Measurements from ENCODE around the gene PBLD. TPM values are rescaled to one million over a fixed set of nuclear protein-coding genes. Genes with fewer than 3 reads are reported as not detected.
"Not testable (repeated sequence)": the region's sequence is repeated elsewhere in the genome, so short reads cannot be mapped to it uniquely, and the experiment has no call there.

Gene PBLD
- total RNA-seq, 1 donor from 2014 or later = 3.4 TPM

GRCh38 chr10:68251151-68251550, 81.6 kb downstream of the PBLD start:
- no peak for DNase-seq
- intact Hi-C loops (cut with DNase I) = no loop called here
- no peak for ATAC-seq (ENCODE audit: poor library complexity)

- intact Hi-C loops (cut with DNase I) = no loop called here
- ATAC-seq (ENCODE audit: poor library complexity) (no peak), DNase-seq (no peak)
Measured at GRCh38 chr10:68249297-68249696, 83.4 kb downstream of the PBLD start.

GRCh38 chr10:68247931-68248330, 84.8 kb downstream of the PBLD start:
- ATAC-seq (ENCODE audit: poor library complexity) (no peak), DNase-seq (no peak)
- intact Hi-C loops (cut with DNase I) = no loop called here

- DNase-seq; ATAC-seq (ENCODE audit: poor library complexity); intact Hi-C loops (cut with DNase I): not testable (repeated sequence)
Measured at GRCh38 chr10:68246397-68246796, 86.3 kb downstream of the PBLD start.

GRCh38 chr10:68242051-68242450, 90.7 kb downstream of the PBLD start:
- DNase-seq (no peak), ATAC-seq (ENCODE audit: poor library complexity) (no peak)
- intact Hi-C loops (cut with DNase I) = no loop called here

GRCh38 chr10:68239596-68240150, 93.1 kb downstream of the PBLD start:
- intact Hi-C loops (cut with DNase I) = no loop called here
- ATAC-seq (ENCODE audit: poor library complexity) = no peak

GRCh38 chr10:68239069-68239468, 93.7 kb downstream of the PBLD start:
- ATAC-seq (ENCODE audit: poor library complexity) = no peak
- DNase-seq = no peak
- intact Hi-C loops (cut with DNase I) = no loop called here

More at GRCh38 chr10:68239596-68240150, 93.1 kb downstream of the PBLD start:
- no peak for DNase-seq

GRCh38 chr10:68238371-68238770, 94.4 kb downstream of the PBLD start:
- ATAC-seq (ENCODE audit: poor library complexity) (no peak), DNase-seq (no peak)
- intact Hi-C loops (cut with DNase I) = no loop called here

- intact Hi-C loops (cut with DNase I) = no loop called here
- no peak for DNase-seq
- ATAC-seq (ENCODE audit: poor library complexity) = no peak
Measured at GRCh38 chr10:68237173-68237572, 95.6 kb downstream of the PBLD start.

GRCh38 chr10:68235581-68235980, 97.1 kb downstream of the PBLD start:
- ATAC-seq (ENCODE audit: poor library complexity) (no peak), DNase-seq (no peak)
- intact Hi-C loops (cut with DNase I) = no loop called here

- DNase-seq (no peak), ATAC-seq (ENCODE audit: poor library complexity) (no peak)
- intact Hi-C loops (cut with DNase I) = no loop called here
Measured at GRCh38 chr10:68235111-68235510, 97.6 kb downstream of the PBLD start.

GRCh38 chr10:68233046-68233445, 99.7 kb downstream of the PBLD start:
- intact Hi-C loops (cut with DNase I) = no loop called here
- no peak for DNase-seq
- no peak for ATAC-seq (ENCODE audit: poor library complexity)

Other genes starting within 250 kb of the PBLD start
- gene MYPN, start 223.4 kb downstream of the PBLD start, total RNA-seq = 92.0 TPM
- gene ATOH7, start 100.8 kb downstream of the PBLD start, total RNA-seq = not detected
- 122 TPM for gene HNRNPH3, start 864 bp downstream of the PBLD start, total RNA-seq
- gene RUFY2, start 74.3 kb upstream of the PBLD start, total RNA-seq = 6.7 TPM
- 2.0 TPM for gene DNA2, start 139.0 kb upstream of the PBLD start, total RNA-seq
- 10.5 TPM for gene SLC25A16, start 194.6 kb upstream of the PBLD start, total RNA-seq
- gene TET1, start 227.4 kb upstream of the PBLD start, total RNA-seq = 2.9 TPM

Data from Right ventricle myocardium superior (tissue), 1 donor.